HCT116 (cell line): ENCODE results near the gene TIAM1. TPM values are rescaled to one million over a fixed set of nuclear protein-coding genes. Genes with fewer than 3 reads are reported as not detected.

ENCODE experiments used
- ATAC-seq: fragments of 200-7000 bp; cut with Tn5 transposase; 2 replicates; pipeline ENCODE4 v1.9.1; 2020; ENCODE audit warnings: mild to moderate bottlenecking, moderate library complexity
- BruUV-seq: library from RNA; stranded (reverse); fragments of 400-500 nt; replicated peaks from 2 replicates; lab custom pipeline; 2021; lab: Mats Ljungman, UMichigan
- CTCF ChIA-PET: fragments of 300-600 bp; sonication (Branson Sonifier 250); formaldehyde crosslinking; loops from one replicate; lab custom pipeline; 2021; ENCODE audit warnings: antibody characterized with exemption; lab: Charles Lee
- POLR2A ChIA-PET: fragments of 300-600, 350-600 bp; sonication (Branson Sonifier 250); formaldehyde crosslinking; loops from one replicate; lab custom pipeline; 2021; ENCODE audit warnings: antibody characterized with exemption; lab: Charles Lee
- RAD21 ChIA-PET, 2 experiments: fragments of 300-600 bp; sonication (Branson Sonifier 250); formaldehyde crosslinking; loops; one replicate each; lab custom pipeline; 2023; ENCODE audit warnings: low total read pairs in 2 of 2; ENCODE audit not compliant: uncharacterized antibody in 2 of 2, unreplicated experiment in 2 of 2, low non-redundant PET in 1 of 2; lab: Charles Lee
- DNase-seq: peaks from one replicate; pipeline ENCODE4 v3.0.0-alpha.2; 2010; ENCODE audit warnings: low read depth, low spot score
- H2AFZ ChIP-seq: fragments of 200-600 bp; shearing (Covaris generic), sonication (generic); 2 replicates; pipeline ENCODE4 v1.6.1; 2017; ENCODE audit warnings: low read depth, mixed run types, mixed read lengths, antibody characterized with exemption, low read length; ENCODE audit not compliant: poor library complexity, severe bottlenecking
- H3K27ac ChIP-seq: 2 replicates; pipeline ENCODE4 v1.5.1; 2012; ENCODE audit warnings: low read depth, low read length
- H3K27me3 ChIP-seq: fragments of 200-600 bp; sonication (generic); 2 replicates; pipeline ENCODE4 v1.6.1; 2016; ENCODE audit warnings: mixed run types, low read length, mixed read lengths; ENCODE audit not compliant: insufficient read depth
- H3K36me3 ChIP-seq, 2 experiments: fragments of 200-500 bp in 1 of 2; fragments of 200-600 bp in 1 of 2; sonication (Bioruptor generic) in 1 of 2; sonication (generic) in 1 of 2; 2 replicates each; pipeline versions ENCODE4 v1.5.1 to v1.6.1; 2014 to 2016; ENCODE audit warnings: low read length in 2 of 2, inconsistent platforms in 1 of 2, mixed read lengths in 1 of 2, mixed run types in 1 of 2; ENCODE audit not compliant: insufficient read depth in 2 of 2, control insufficient read depth in 1 of 2
- H3K4me1 ChIP-seq, 2 experiments: fragments of 200-600 bp in 1 of 2; sonication (generic) in 1 of 2; 2 replicates each; pipeline versions ENCODE4 v1.5.1 to v1.6.1; 2012 to 2017; ENCODE audit warnings: low read length in 2 of 2, inconsistent platforms in 1 of 2, mild to moderate bottlenecking in 1 of 2, mixed read lengths in 1 of 2, mixed run types in 1 of 2, moderate library complexity in 1 of 2; ENCODE audit not compliant: insufficient read depth in 2 of 2, control insufficient read depth in 1 of 2
- H3K4me2 ChIP-seq: fragments of 200-600 bp; sonication (generic); 2 replicates; pipeline ENCODE4 v1.6.1; 2017; ENCODE audit warnings: mixed run types, low read length, mixed read lengths
- H3K4me3 ChIP-seq, 2 experiments: fragments of 200-600 bp in 1 of 2; sonication (generic) in 1 of 2; replicated peaks in 1 of 2; 2 replicates each; pipeline ENCODE4 v1.5.1; 2011 to 2016; ENCODE audit warnings: low read length in 2 of 2, control low read depth in 1 of 2, low read depth in 1 of 2, mild to moderate bottlenecking in 1 of 2, mixed read lengths in 1 of 2, mixed run types in 1 of 2
- H3K79me2 ChIP-seq: fragments of 200-600 bp; sonication (generic); 2 replicates; pipeline ENCODE4 v1.6.1; 2017; ENCODE audit warnings: mild to moderate bottlenecking, mixed run types, low read length, moderate library complexity, mixed read lengths; ENCODE audit not compliant: insufficient read depth
- H3K9ac ChIP-seq: fragments of 200-600 bp; sonication (generic); 2 replicates; pipeline ENCODE4 v1.6.1; 2016; ENCODE audit warnings: low read length, mixed read lengths
- H3K9me2 ChIP-seq: fragments of 200-600 bp; sonication (generic), shearing (Covaris generic); 2 replicates; pipeline ENCODE4 v1.6.1; 2017; ENCODE audit warnings: mixed run types, mild to moderate bottlenecking, moderate library complexity; ENCODE audit not compliant: insufficient read depth
- H3K9me3 ChIP-seq, 2 experiments: fragments of 200-500 bp in 1 of 2; fragments of 200-600 bp in 1 of 2; sonication (Bioruptor generic) in 1 of 2; sonication (generic) in 1 of 2; 2 replicates each; pipeline ENCODE4 v1.6.1; 2014 to 2017; ENCODE audit warnings: low read length in 2 of 2, mixed read lengths in 2 of 2, inconsistent platforms in 1 of 2, low read depth in 1 of 2, mild to moderate bottlenecking in 1 of 2, mixed run types in 1 of 2, moderate library complexity in 1 of 2; ENCODE audit not compliant: control insufficient read depth in 1 of 2, insufficient read depth in 1 of 2
- H4K20me1 ChIP-seq: fragments of 200-600 bp; sonication (generic), shearing (Covaris generic); 2 replicates; pipeline ENCODE4 v1.6.1; 2017; ENCODE audit warnings: mixed run types, mild to moderate bottlenecking, moderate library complexity; ENCODE audit not compliant: insufficient read depth
- ELF1 ChIP-seq: IDR thresholded peaks from 2 replicates; pipeline ENCODE4 v1.6.1; 2012; ENCODE audit warnings: low read depth, borderline replicate concordance
- REST ChIP-seq: IDR thresholded peaks from 2 replicates; pipeline ENCODE4 v1.6.1; 2012; ENCODE audit warnings: low read depth
- SP1 ChIP-seq: IDR thresholded peaks from 2 replicates; pipeline ENCODE4 v1.6.1; 2012; ENCODE audit warnings: low read depth
- SRF ChIP-seq: IDR thresholded peaks from 2 replicates; pipeline ENCODE4 v1.6.1; 2012; ENCODE audit warnings: low read depth
- TCF7L2 ChIP-seq: IDR thresholded peaks from 2 replicates; pipeline ENCODE4 v1.7.0; 2011; ENCODE audit warnings: borderline replicate concordance, inconsistent platforms; ENCODE audit not compliant: insufficient read depth, insufficient read length; ENCODE audit errors: extremely low read depth
- ZBTB33 ChIP-seq: IDR thresholded peaks from 2 replicates; pipeline ENCODE4 v1.6.1; 2011; ENCODE audit warnings: mild to moderate bottlenecking, low read length, moderate library complexity; ENCODE audit not compliant: insufficient replicate concordance; ENCODE audit errors: extremely low read depth
- ZFX ChIP-seq: fragments of 450-650 bp; IDR thresholded peaks from 2 replicates; pipeline ENCODE4 v1.6.1; 2017
- ZNF274 ChIP-seq: fragments of 200-500 bp; sonication (Bioruptor generic); IDR thresholded peaks from 2 replicates; pipeline ENCODE4 v1.6.1; 2014; ENCODE audit warnings: mild to moderate bottlenecking, low read depth, low read length, inconsistent platforms
- intact Hi-C: fragments of 100-400 bp; cut with micrococcal nuclease; formaldehyde crosslinking; loops from 2 replicates; pipeline ENCODE4 v1.10.0; 2022
- total RNA-seq: library from RNA; stranded (reverse); gene quantifications from one replicate; pipeline ENCODE4 v1.2.1, GENCODE V29; 2021; ENCODE audit not compliant: unreplicated experiment

Gene TIAM1
- total RNA-seq, 1 experiment from 2014 or later: 47.8 TPM

DNA sequence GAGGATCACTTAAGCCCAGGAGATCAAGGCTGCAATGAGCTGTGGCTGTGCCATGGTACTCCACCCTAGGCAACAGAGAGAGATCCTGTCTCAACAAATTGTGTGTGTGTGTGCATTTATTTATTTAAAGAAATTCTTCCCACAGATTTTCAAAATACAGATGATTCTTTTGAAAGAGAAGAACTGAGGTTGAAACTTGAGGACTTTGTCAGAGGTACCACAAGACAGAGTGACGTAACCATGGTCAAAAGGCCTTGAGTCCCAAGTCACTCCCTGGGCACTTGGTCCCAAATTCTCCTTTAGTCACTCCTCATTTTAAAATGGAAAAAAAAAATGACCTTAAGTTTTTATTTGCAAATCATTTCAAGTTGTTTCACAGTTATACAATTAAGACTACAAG, 57.4 kb downstream of the TIAM1 start:
- Histone ChIP-seq H3K4me3 (no peak overlapping the region), H3K9me2 (no peaks in the 10 kb centered on the region), H3K4me1 (peaks cover 40 to 48% of the 10 kb centered on the region in 2 experiments), H2AFZ (no peak overlapping the region), H3K36me3 (no peaks in the 10 kb centered on the region), H3K4me2 (no peak overlapping the region), H3K9ac (no peak overlapping the region), H3K79me2 (no peaks in the 10 kb centered on the region), H3K27ac (no peak overlapping the region), H4K20me1 (no peaks in the 10 kb centered on the region), H3K27me3 (no peaks in the 10 kb centered on the region), H3K9me3 (0 out of 4 replicates have a peak, but pooled peaks cover 0 to 7% of the 10 kb centered on the region in 2 experiments)
- RAD21 ChIA-PET: no interaction called here
- POLR2A ChIA-PET: no interaction called here
- intact Hi-C loops: no loop called here
- no peak for TF ChIP-seq TCF7L2
- no peak for TF ChIP-seq SRF
- TF ChIP-seq ZBTB33: no peak
- TF ChIP-seq SP1: no peak
- TF ChIP-seq REST: no peak
- TF ChIP-seq ZFX: no peak
- no peak for TF ChIP-seq ELF1
- TF ChIP-seq ZNF274: no peak
- ATAC-seq (no peak), DNase-seq (no peak)
- CTCF ChIA-PET: no interaction called here
- no TSS peak for BruUV-seq
